ENCODE results near the gene KIF22.
A peak's percentile ranks its signal among the peaks of the same experiment; 100 is the strongest.
"Not testable (repeated sequence)": the region's sequence is repeated elsewhere in the genome, so short reads cannot be mapped to it uniquely, and the experiment has no call there.

The KIF22 gene

DNA sequence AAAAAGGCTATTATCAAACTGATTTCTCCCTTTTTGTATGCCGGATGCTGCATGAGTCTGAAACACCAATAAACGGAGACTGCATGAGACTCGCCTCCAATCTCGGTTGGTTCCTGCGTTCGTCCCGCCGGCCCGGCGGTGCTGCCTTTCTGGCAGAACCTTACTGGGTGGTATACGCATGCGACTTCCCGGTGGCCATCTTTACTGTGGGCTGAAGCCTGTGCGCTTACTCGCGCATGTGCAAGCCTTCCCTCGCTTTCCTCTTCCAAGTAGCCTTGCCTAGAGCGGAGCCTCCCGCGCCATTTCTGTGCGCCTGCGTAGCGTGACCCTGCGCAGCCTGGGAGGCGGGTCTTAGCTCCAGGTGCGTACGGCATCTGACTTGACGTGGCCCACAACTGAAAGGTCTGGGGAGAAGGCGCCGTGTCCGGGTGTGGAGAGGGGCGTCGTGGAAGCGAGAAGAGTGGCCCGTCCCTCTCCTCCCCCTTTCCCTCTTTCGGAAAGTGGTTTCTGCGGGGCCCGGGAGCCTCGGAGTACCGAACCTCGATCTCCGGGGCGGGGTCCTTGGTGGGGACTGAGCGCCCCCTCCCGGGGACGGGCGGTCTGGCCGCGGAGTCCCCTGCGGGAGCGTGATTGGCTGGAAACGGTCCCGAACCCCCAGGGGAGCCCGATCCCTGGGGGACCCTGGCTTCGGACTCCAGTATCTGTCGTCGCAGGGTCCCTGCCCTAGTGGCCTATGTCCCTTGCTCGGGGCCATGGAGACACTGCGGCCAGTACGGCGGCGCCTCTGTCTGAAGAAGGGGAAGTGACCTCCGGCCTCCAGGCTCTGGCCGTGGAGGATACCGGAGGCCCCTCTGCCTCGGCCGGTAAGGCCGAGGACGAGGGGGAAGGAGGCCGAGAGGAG lies 25.5 kb downstream of the KIF22 start, which contains the start of gene PAGR1:
Gene PAGR1, plus strand, starts transcription at position 360 of the 901 bp plus-strand sequence. Its CDS starts 374 bp downstream, at position 734.
- FAIRE-seq, result peak; percentile 13

GRCh38 chr16:29816694-29817441 lies 26.3 kb downstream of the KIF22 start:
- FAIRE-seq, result no peak

DNA sequence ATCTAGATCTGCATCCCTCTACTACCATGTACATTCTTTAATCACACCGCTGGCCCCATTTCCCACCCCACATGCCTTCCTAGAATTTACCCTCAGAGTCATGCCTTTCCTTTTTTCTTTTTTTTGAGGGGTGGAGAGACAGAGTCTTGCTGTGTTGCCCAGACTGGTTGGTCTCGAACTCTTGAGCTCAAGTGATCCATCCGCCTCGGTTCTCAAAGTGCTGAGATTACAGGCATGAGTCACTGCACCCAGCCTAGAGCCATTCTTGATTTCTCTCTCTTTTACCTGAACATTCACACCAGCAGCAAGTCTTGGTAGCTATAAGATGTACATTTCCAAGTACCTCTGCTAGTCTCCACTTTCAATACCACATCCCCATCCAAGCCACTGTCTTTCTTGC lies 27.5 kb downstream of the KIF22 start:
- FAIRE-seq, result no peak

GRCh38 chr16:29819506-29819905 lies 29.0 kb downstream of the KIF22 start:
- FAIRE-seq, result no peak

DNA sequence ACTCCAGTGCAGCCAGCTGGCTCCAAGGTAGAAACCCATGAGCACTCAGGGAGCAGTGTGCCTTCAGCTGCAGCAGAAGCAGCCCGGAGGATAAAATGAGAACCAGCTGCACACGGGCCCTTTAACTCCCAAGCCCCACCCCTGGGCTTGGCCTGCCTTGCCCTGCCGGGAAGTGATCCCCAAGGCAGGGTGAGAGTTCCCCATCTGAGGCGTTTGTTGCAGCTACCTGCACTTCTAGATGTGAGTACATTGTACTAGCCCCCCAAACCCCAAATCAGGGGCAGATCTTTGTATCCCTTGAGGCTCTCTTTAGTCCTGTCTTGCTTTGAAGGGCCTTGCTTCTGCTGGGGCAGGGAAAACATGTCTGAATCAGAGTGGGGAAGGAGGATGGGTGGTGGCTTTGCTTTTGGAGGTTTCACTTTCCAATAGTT lies 29.7 kb downstream of the KIF22 start, which contains the start of gene MVP:
Gene MVP, plus strand, starts transcription at position 192 of the 431 bp plus-strand sequence. CDS start 10,088 bp downstream, outside the sequence.
- no peak for FAIRE-seq

- FAIRE-seq, result no peak
Observed at GRCh38 chr16:29820730-29821642, 30.4 kb downstream of the KIF22 start.

- FAIRE-seq, result no peak
Observed at GRCh38 chr16:29821643-29822115, 31.1 kb downstream of the KIF22 start.

GRCh38 chr16:29824589-29825144 lies 34.1 kb downstream of the KIF22 start:
- FAIRE-seq, result no peak

DNA sequence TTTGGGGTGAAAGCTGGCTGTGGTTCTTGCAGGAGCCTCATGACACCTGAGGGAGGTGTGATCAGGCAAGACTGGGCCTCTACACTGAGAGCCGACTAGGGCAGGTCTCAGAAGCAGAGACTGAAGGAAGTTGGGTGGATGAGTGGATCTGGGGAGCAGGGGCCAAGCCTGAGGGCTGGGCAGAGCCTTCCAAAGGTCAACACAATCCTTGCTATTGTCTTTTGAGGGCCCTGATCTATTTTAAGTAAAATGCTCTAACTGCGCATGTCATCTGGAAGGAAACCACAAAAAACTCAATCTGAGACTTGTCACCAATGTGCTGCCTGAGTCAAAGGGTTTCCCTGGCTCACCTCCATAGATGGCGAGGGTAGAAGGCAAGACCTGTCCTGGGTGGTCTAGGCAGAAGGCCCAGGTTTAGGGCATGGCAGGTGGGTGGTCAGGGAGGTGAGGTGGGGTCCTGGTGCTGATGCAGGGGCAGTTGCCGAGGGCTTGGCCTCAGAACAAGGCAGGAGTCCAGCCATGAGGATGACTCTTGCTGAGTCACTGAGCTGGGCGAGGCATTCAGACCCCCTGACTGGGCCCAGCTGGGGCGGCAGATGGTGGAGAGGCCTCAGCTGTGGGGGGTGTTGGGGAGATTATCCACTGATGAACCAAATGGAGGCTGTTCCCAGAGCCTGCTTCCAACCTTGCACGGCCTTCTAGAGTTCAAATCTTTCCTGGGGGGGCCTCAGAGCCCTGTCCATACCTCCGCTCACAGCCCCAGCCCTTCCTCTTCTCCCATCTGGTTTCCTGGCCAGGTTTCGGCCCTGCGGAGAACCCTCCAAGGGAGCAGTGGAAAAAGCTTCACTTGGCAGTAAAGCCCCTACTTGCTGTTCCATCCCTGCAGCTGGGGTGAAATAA lies 34.8 kb downstream of the KIF22 start:
- FAIRE-seq, result no peak

GRCh38 chr16:29826342-29826695 lies 35.8 kb downstream of the KIF22 start:
- FAIRE-seq, result no peak

DNA sequence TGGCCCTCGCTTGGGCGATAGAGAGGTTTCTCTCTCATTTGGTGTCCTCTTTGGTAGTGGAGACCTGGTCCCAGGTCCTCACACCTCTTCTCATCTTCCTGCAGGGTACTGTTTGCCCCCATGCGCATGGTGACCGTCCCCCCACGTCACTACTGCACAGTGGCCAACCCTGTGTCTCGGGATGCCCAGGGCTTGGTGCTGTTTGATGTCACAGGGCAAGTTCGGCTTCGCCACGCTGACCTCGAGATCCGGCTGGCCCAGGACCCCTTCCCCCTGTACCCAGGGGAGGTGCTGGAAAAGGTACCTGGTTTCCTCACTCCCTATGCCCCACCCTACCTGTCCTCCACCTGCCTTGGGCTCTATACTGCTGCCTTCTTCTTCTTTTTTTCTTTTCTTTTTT lies 40.2 kb downstream of the KIF22 start:
- FAIRE-seq, result no peak

DNA sequence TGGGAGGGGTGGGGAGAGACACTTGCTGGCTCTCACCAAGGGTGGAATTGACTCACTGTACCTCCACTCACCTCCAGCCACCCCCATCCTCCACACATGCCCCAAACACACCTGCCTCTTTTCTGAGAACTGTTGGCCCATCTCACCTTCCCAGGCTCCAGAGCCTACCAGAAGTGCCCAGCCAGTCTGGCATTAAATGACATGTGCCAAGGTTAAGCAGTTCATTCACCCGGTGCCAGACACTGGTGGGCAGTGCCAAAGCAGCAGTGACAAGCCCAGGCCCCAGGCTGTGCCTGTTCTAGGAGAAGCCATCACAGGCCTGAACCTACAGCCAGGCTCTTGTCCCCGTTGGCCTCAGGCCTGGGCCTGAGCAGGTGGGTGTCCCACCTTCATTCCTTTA lies 40.9 kb downstream of the KIF22 start:
- FAIRE-seq, result no peak

DNA sequence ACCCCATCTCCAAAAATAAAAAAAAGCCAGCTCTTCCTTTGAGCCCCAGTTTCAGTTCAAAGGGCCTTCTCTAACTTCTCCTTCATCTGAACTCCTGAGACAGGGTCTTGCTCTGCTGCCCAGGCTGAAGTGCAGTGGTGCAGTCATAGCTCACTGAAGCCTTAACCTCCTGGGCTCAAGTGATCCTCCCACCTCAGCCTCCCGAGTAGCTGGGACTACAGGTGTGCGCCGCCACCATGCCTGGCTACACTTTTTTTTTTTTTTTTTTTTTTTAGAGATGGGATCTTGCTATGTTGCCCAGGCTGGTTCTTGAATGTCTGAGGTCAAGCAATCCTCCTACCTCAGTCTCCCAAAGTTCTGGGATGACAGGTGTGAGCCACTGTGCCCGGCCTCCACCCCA lies 42.7 kb downstream of the KIF22 start:
- not testable (repeated sequence) for FAIRE-seq

GRCh38 chr16:29834079-29834478 lies 43.5 kb downstream of the KIF22 start:
- no peak for FAIRE-seq

- no peak for FAIRE-seq
Observed at GRCh38 chr16:29835926-29836325, 45.4 kb downstream of the KIF22 start.

DNA sequence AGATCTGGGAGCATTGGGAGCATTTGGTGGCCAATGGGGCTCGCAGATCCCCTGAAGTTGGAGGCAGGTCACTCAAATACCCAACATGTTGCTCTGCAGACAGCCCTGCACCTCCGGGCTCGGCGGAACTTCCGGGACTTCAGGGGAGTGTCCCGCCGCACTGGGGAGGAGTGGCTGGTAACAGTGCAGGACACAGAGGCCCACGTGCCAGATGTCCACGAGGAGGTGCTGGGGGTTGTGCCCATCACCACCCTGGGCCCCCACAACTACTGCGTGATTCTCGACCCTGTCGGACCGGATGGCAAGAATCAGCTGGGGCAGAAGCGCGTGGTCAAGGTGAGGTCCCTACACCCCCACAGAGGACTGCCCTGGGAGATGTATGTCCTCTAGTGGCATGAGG lies 46.1 kb downstream of the KIF22 start:
- no peak for FAIRE-seq

- no peak for FAIRE-seq
Observed at GRCh38 chr16:29837841-29838240, 47.3 kb downstream of the KIF22 start.

- FAIRE-seq, result no peak
Observed at GRCh38 chr16:29839822-29840221, 49.3 kb downstream of the KIF22 start.

GRCh38 chr16:29840240-29840639 lies 49.7 kb downstream of the KIF22 start:
- FAIRE-seq, result no peak

GRCh38 chr16:29841631-29842030 lies 51.1 kb downstream of the KIF22 start:
- FAIRE-seq, result no peak

DNA sequence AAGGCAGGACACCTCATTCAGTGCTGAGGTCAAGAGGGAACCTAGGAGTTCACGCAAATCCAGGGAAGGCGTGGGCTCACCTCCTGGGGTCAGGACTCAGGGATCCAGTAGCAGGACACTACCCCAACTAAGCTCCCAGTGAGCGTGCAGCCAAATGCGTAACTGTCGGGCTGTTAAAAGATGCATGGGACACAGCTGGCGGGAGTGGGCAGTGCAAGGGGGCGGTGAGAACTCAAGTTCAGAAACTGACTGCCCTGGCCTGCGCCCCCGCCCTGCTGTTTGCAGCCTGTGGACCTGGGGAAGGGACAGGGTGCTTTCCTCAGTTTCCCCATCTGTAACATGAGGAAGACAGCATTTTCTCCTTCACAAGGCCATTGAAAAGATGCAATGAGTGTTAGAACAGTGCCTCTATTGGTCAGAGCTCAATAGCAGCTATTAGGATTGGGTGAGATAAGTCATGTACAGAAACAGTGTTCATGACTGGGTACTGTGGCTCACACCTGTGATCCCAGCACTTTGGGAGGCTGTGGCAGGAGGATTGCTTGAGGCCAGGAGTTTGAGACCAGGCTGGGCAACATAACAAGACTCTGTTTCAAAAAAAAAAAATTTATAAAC lies 52.3 kb downstream of the KIF22 start:
- no peak for FAIRE-seq
